GM10266 (cell line): ENCODE measurements around the gene SLX4IP.

Experiments used
- DNase-seq: peaks from one replicate; pipeline ENCODE4 v3.0.0; 2012; ENCODE audit errors: extremely low spot score
- TF ChIP-seq, protein P1 (sequence below): IDR thresholded peaks from 2 replicates; pipeline ENCODE4 v1.5.1; 2012; ENCODE audit warnings: mild to moderate bottlenecking, low read depth; ENCODE audit not compliant: control insufficient read depth, insufficient read depth; ENCODE audit errors: missing control alignments

The SLX4IP gene

DNA sequence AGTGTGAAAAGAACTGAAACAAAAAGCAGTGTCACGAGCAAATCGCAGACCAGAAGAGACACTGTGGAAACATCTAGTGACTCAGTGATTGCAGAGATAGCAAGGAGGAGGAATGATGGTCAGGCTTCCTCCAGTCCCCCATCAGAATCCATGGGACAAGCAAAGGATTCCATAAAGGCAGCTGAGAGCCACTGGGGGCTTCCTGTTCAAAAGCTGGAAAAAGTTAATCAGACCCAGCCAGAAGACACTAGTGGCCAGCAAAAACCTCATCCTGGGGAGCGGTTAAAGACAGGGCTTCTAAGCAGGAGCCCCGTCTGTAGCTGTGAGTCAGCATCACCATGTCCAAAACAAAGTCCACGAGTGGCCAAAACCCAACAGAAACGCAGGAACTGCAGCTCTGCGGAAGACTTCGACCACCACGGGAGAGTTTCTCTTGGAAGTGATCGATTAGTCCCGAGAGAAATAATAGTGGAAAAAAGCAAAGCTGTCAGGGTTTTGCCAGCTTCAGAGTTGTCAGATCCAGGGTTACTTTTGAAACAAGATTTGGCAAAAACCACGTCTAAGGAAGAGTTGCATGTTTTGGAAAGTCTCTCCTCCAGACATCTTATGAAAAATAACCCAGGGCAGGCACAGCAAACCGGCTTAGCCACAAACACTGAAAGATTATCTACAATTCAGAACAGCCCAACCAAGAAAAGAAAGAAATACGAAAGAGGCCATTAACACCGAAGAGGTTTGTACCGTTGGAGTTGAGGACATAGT lies 187.7 kb downstream of the SLX4IP start:
- no peak for DNase-seq
- TF ChIP-seq, protein P1, sequence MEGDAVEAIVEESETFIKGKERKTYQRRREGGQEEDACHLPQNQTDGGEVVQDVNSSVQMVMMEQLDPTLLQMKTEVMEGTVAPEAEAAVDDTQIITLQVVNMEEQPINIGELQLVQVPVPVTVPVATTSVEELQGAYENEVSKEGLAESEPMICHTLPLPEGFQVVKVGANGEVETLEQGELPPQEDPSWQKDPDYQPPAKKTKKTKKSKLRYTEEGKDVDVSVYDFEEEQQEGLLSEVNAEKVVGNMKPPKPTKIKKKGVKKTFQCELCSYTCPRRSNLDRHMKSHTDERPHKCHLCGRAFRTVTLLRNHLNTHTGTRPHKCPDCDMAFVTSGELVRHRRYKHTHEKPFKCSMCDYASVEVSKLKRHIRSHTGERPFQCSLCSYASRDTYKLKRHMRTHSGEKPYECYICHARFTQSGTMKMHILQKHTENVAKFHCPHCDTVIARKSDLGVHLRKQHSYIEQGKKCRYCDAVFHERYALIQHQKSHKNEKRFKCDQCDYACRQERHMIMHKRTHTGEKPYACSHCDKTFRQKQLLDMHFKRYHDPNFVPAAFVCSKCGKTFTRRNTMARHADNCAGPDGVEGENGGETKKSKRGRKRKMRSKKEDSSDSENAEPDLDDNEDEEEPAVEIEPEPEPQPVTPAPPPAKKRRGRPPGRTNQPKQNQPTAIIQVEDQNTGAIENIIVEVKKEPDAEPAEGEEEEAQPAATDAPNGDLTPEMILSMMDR: no peak

DNA sequence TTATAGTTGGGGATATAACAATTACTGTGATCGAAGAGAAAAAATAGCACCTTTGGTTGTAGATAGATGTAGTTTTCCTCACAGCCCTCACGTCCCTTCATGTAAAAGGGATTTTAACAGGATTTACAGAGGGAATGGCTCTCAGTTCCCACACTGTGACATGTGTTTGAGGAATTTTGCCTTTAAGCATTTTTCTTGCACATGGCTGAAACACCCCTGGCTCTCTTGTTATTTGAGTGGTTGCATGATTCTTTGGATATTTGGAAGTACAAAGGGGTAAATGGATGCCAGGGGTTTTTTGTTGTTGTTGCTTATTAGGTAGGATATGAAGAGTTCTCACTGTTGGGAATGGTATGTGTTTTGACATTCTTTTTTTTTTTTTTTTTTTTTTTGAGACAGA lies 190.5 kb downstream of the SLX4IP start:
- TF ChIP-seq, protein P1: no peak
- DNase-seq: no peak

DNA sequence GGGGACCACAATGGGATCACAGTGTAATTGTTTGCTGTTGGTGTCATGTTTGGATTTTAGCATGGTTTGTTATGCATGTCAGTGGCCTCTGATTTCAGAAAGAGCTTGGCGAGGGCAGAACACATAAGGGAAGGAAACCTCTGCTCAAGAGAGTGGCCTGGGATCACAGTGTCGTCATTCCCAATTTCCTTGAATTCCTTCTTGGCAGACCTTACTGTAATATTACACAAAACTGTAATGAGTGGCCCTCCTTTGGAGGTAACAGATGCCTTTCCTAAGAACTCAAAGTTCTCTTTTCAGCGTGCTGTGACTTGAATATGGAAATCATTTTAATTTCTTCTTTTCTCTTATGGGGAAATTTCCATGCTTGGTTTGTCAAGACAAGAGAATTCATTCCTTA lies 191.8 kb downstream of the SLX4IP start:
- TF ChIP-seq, protein P1: no peak
- DNase-seq: no peak

DNA sequence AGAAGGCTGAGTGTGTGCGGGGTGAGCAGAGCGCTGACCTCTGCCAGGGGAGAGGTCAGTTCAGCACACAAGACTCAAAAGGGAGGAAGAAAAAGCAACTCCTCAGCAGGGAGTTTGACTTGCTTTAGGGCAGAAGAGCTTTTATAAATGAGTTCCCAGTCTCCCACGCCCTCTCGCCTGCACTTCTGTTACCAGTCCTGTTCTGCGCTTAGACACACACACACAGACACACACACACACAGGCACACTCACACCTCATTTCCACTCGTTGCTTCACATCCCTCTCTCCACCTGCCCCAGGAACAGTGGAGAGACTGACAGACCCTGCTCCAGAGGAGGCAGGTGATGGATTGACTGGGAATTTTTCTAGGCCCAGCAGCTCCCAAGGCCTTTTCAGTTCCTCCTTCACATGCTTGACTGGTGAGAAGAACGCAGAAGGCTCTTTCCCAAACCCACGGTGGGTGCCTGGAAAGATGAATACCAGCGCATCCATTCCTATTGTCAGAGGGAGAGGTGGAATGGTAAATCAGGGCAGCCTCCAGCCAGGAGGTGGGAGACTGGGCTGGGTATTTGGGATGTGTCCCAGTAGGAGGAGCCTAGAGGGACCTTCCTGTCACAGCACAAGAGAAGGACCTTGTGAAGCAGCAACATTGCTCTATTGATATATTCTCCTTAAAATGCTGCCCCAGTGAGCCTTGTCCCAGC lies 195.0 kb downstream of the SLX4IP start:
- TF ChIP-seq, protein P1: no peak
- DNase-seq: no peak

DNA sequence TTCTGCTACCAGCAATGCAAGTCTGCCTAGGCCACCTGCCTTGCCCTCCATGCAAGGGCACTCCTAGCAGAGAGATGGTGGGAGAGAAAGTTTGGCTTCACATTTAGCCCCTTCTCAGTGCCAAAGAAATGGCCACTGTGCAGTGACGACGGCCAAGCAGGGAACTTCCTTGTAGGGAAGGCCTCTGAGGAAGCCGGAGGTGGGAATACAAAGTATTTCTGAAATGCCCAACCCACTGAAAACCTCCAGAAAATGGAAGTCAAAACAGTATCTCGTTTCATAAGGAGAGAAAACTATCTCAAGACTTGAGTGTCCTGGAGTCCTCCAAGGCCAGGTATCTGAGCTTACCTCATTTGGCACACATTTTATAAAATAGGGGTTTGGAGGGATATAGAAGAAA lies 196.0 kb downstream of the SLX4IP start:
- TF ChIP-seq, protein P1: no peak
- no peak for DNase-seq

DNA sequence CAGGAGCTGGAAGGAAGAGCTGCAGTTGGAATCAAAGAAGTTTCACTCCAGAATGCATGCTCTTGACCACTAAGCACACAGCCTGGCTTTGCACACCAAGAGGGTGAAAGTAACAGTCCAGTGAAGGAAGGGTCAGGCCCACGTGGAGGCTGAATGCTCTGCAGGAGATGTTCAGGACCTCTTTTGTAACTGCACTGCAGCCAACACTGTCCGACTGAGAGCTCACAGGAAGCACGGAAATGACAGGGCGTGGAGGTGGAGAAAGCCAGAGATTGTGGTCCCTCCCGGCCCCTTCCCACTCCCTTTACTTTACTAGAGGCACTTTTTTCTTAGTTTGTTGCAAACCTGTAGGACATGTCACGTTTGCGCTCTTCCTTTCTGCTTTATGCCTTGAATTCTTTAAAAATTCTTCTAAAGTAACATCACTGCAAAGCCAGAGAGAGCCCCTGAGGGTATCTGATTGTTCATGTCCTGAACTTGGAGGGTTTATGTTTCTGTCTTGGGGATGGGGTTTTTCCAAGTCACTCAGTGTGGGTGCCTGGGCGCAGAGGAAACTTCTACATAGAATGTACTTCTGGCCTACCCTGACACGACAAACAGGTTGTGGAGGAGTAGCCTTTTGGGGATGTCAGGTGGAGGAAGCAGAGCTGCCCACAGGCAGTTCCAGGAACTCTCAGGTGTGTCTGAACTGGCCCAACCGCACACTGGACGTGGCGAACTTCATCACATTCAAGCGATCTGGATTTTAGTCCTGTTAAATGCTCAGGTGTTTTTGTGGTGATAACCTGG lies 197.8 kb downstream of the SLX4IP start:
- TF ChIP-seq, protein P1: no peak
- no peak for DNase-seq
